Measurements from ENCODE around the gene RYR2. TPM values are rescaled to one million over a fixed set of nuclear protein-coding genes. Genes with fewer than 3 reads are reported as not detected.

Gene RYR2
- total RNA-seq, result not detected

DNA sequence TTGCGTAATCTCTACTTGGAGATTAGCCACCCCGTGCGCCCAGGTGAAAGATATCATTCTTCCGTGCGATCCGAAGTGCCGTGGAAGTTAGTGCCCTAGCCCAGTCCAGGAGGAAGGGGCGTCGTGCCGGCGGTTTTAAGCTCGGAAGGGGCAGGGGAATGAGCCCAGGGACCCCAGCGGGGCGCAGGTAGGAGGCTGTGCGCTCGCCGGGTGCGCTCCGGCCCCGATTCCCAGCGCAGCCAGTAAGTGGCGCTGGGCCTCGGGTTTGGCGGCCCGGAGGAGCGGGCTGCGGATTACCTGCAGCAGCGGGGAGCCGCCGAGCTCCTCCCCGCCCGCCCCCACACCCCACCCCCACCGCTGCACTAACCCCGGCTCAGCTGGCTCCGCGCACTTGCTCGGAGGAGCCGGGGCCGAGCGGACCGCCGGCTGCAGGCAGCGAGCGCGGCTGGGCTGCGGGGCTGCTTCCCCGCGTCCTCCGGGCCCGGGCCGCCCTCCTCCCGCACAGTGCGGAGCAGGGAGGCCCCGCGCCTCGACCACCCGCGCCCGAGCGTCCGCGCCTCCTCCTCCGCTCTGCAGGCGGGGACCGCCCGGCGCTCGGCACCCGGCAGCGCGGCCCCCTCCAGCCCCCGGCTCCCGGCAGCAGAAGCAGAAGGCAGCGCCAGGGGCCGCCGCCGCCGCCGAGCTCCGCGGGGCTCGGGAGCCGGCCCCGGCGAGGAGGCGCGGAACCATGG lies at the start of gene RYR2:
Gene RYR2, plus strand, starts transcription at position 390 of the 731 bp plus-strand sequence. Its CDS starts 338 bp downstream, at position 728.
- Mint-ChIP-seq H3K4me3 (peak within 1 kb of the TSS; percentile 48), H3K27ac (peak within 1 kb of the TSS; percentile 66), H3K9me3 (no peaks in the 10 kb centered on the region), H3K27me3 (peaks cover 49% of the 10 kb centered on the region), H3K36me3 (no peaks in the 10 kb centered on the region), H3K4me1 (peaks cover 8% of the 10 kb centered on the region)
- ATAC-seq (ENCODE audit: low read depth) (no peak), DNase-seq (peak; percentile 34)
- POLR2A ChIA-PET, result no interaction called here

DNA sequence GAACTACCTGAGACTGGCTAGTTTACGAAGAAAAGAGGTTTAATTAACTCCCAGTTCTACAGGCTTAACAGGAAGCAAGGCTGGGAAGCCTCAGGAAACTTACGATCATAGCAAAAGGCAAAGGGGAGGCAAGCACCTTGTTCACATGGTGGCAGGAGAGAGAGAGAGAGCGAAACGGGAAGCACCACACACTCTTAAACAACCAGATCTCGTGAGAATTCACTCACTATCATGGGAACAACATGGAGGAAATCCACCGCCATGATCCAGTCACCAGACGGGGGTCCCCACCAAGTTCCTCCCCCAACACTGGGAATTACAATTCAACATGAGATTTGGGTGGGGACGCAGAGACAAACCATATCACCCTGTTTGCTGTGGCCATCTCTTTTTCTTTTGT lies 49.5 kb upstream of the RYR2 start:
- Mint-ChIP-seq H3K36me3 (no peaks in the 10 kb centered on the region), H3K4me3 (no peak overlapping the region), H3K9me3 (peaks cover 5% of the 10 kb centered on the region), H3K27me3 (no peaks in the 10 kb centered on the region), H3K27ac (no peak overlapping the region), H3K4me1 (no peaks in the 10 kb centered on the region)
- no peak for DNase-seq
- POLR2A ChIA-PET, result no interaction called here
- no peak for ATAC-seq (ENCODE audit: low read depth)

DNA sequence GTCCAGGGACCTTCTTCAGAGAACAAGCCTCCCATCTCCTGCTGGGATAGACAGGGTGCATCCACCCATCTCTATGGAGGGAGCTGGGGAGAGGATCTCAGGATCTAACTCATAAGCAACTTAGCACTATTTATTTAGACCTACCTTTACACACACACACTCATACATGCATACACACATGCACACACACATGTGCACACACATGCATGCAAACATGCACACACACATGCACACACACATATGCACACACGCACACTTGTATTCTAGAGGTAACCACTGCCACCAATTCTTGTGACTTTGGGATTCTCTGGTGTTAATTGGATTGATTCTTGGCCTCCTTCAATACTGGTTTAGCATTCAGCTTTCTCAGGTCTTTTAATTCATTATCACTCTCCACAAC lies 47.5 kb upstream of the RYR2 start:
- POLR2A ChIA-PET, result no interaction called here
- H3K4me3 Mint-ChIP-seq, result no peak overlapping the region
- peaks cover 4% of the 10 kb centered on the region for H3K9me3 Mint-ChIP-seq
- no peaks in the 10 kb centered on the region for H3K36me3 Mint-ChIP-seq
- ATAC-seq (ENCODE audit: low read depth) (no peak), DNase-seq (no peak)
- H3K27me3 Mint-ChIP-seq, result no peaks in the 10 kb centered on the region
- H3K27ac Mint-ChIP-seq, result no peak overlapping the region
- no peaks in the 10 kb centered on the region for H3K4me1 Mint-ChIP-seq

DNA sequence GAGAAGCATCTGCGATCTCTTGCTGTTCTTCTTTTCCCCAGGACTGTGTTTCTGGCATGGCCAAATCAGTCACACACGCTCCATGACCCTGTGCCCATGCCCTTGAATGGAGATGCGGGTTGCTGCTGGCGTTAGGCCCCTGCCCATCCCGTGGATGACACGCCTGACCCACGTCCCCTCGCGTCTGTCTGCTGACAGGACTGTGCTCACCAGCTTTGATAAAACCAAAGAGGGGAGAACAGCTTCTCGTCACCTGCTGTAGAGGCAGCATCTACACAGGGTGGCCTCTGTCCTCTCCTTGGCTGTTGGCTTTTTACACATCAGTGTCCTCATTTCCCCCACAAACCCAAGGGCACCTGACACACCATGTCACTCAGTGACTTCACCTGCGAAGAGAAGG lies 44.6 kb upstream of the RYR2 start:
- H3K27ac Mint-ChIP-seq, result no peak overlapping the region
- H3K36me3 Mint-ChIP-seq, result no peaks in the 10 kb centered on the region
- H3K27me3 Mint-ChIP-seq, result no peaks in the 10 kb centered on the region
- H3K4me1 Mint-ChIP-seq, result no peaks in the 10 kb centered on the region
- H3K9me3 Mint-ChIP-seq, result no peaks in the 10 kb centered on the region
- H3K4me3 Mint-ChIP-seq, result no peak overlapping the region
- DNase-seq, result no peak
- ATAC-seq (ENCODE audit: low read depth), result no peak
- POLR2A ChIA-PET, result no interaction called here

DNA sequence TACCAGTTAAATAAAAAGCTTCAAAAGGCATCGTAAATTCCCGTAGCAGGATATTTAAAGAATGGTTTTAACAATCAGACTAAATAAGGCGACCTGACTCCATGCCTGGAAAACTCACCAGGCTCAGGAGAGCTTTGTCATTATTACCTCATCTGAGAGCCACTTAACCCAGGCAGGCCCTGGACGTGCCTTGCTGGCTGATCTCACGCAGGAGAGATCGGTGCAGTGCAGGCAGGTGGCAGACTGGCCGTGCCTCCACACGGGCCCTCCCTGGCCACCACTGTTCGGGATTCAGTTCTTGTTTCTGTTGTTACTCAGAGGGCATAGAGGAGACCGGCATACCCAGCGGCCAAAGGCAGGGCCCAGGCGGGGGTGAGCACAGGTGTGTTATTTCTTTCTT lies 44.1 kb upstream of the RYR2 start:
- POLR2A ChIA-PET, result no interaction called here
- Mint-ChIP-seq H3K27ac (no peak overlapping the region), H3K4me1 (no peaks in the 10 kb centered on the region), H3K27me3 (no peaks in the 10 kb centered on the region), H3K36me3 (no peaks in the 10 kb centered on the region), H3K4me3 (no peak overlapping the region), H3K9me3 (no peaks in the 10 kb centered on the region)
- DNase-seq (no peak), ATAC-seq (ENCODE audit: low read depth) (no peak)

DNA sequence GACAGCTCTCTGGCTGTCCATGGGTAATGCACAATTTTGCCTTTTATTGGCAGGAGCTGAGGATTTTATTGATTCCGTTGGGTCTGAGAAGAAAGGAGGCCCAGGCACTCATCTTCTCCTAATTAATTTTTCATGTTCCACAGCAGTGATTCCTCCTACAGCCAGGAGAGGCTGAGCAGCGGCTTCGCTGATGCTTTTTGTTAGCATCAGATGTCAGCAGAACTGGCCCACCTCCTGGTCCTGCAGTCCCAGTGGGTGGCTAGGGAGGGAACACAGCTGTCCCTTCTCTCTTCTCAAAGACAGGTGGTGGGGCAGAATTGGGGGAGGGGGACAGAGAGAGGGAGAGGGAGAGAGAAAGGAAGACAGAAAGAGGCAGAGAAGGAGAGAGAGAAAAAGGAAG lies 43.4 kb upstream of the RYR2 start:
- Mint-ChIP-seq H3K4me3 (no peak overlapping the region), H3K27me3 (no peaks in the 10 kb centered on the region), H3K4me1 (no peaks in the 10 kb centered on the region), H3K36me3 (no peaks in the 10 kb centered on the region), H3K9me3 (no peaks in the 10 kb centered on the region), H3K27ac (no peak overlapping the region)
- POLR2A ChIA-PET, result no interaction called here
- ATAC-seq (ENCODE audit: low read depth) (no peak), DNase-seq (no peak)

DNA sequence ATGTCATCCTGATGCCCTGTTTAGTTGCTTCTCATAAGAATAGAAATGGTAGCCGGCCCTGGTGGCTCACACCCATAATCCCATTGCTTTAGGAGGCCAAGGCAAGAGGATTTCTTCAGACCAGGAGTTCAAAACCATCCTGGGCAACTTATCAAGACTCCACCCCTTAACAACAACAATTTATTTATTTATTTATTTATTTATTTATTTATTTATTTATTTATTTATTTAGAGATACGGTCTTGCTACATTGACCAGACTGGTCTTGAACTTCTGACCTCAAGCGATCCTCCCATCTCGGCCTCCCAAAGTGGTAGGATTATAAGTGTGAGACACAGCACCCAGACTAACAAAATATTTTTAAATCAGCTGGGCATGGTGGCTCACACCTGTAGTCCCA lies 41.8 kb upstream of the RYR2 start:
- H3K36me3 Mint-ChIP-seq, result no peaks in the 10 kb centered on the region
- H3K4me3 Mint-ChIP-seq, result no peak overlapping the region
- no peaks in the 10 kb centered on the region for H3K9me3 Mint-ChIP-seq
- no peaks in the 10 kb centered on the region for H3K4me1 Mint-ChIP-seq
- ATAC-seq (ENCODE audit: low read depth), result no peak
- DNase-seq, result no peak
- POLR2A ChIA-PET, result no interaction called here
- H3K27me3 Mint-ChIP-seq, result no peaks in the 10 kb centered on the region
- no peak overlapping the region for H3K27ac Mint-ChIP-seq

DNA sequence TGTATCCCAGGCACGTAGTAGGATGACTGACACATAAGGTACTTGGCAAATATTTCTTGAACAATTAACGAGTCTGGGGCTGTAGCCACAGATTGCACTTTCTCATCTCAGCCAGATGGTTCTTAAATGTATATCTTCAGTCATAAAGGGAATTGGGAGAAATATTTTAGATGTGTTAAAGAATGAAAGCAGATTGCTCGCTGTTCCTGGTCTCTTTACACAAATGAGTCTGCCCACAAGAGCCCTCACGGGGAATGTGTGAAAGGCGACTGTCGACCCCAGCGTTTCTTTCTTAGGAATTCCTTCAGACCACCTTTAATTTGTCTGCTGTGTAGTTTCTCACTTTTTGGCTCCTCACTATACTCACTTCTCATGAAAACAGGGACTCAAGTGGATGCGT lies 38.5 kb upstream of the RYR2 start:
- POLR2A ChIA-PET, result no interaction called here
- Mint-ChIP-seq H3K9me3 (no peaks in the 10 kb centered on the region), H3K4me1 (no peaks in the 10 kb centered on the region), H3K36me3 (no peaks in the 10 kb centered on the region), H3K27ac (no peak overlapping the region), H3K4me3 (no peak overlapping the region), H3K27me3 (peaks cover 2% of the 10 kb centered on the region)
- DNase-seq, result no peak
- ATAC-seq (ENCODE audit: low read depth), result no peak

DNA sequence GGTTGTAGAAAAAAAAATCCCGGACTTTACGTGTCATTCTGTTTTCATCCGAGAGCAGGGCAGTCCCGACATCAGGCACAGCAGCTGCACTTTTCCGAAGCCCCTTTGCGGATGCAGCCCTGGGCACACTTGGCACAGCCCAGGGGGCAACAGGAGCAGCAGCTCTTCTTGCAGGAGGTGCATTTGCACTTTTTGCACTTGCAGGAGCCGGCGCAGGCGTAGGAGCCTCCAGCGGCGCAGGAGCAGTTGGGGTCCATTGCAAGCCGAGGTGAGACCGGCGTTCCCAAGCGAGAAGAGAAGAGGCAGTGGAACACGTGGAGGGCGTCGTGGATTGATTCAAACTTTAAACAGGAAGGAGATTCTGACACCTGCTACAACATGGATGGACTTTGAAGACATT lies 37.9 kb upstream of the RYR2 start, which contains the start of gene MT1HL1:
Gene MT1HL1, minus strand, starts transcription at position 326 of the 400 bp plus-strand sequence. Its CDS starts 69 bp downstream, at position 257.
- H3K27ac Mint-ChIP-seq, result no peak within 1 kb of the TSS
- no peaks in the 10 kb centered on the region for H3K36me3 Mint-ChIP-seq
- POLR2A ChIA-PET, result no interaction called here
- no peak for DNase-seq
- H3K27me3 Mint-ChIP-seq, result peaks cover 2% of the 10 kb centered on the region
- no peak within 1 kb of the TSS for H3K4me3 Mint-ChIP-seq
- no peaks in the 10 kb centered on the region for H3K9me3 Mint-ChIP-seq
- no peak for ATAC-seq (ENCODE audit: low read depth)
- no peaks in the 10 kb centered on the region for H3K4me1 Mint-ChIP-seq

DNA sequence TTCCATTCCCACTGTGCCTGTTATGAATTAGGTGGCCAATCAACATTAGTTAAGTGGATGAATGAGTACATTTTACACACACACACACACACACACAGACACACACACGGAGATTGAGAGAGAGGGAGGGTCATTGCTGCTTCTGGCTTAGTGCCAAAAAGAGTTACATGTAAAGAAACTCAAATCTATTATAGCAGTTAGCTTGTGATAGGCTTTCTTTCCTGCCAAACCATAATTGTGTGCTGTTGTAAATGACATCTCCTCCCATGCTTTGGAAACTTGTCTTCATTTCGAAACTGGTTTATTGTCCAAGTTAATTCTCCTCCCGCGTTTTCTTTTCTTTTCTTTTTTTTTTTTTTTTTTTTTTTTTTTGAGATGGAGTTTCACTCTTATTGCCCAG lies 36.3 kb upstream of the RYR2 start:
- Mint-ChIP-seq H3K36me3 (no peaks in the 10 kb centered on the region), H3K27ac (no peak overlapping the region), H3K27me3 (peaks cover 2% of the 10 kb centered on the region), H3K4me1 (no peaks in the 10 kb centered on the region), H3K9me3 (no peaks in the 10 kb centered on the region), H3K4me3 (no peak overlapping the region)
- no peak for ATAC-seq (ENCODE audit: low read depth)
- POLR2A ChIA-PET, result no interaction called here
- no peak for DNase-seq

DNA sequence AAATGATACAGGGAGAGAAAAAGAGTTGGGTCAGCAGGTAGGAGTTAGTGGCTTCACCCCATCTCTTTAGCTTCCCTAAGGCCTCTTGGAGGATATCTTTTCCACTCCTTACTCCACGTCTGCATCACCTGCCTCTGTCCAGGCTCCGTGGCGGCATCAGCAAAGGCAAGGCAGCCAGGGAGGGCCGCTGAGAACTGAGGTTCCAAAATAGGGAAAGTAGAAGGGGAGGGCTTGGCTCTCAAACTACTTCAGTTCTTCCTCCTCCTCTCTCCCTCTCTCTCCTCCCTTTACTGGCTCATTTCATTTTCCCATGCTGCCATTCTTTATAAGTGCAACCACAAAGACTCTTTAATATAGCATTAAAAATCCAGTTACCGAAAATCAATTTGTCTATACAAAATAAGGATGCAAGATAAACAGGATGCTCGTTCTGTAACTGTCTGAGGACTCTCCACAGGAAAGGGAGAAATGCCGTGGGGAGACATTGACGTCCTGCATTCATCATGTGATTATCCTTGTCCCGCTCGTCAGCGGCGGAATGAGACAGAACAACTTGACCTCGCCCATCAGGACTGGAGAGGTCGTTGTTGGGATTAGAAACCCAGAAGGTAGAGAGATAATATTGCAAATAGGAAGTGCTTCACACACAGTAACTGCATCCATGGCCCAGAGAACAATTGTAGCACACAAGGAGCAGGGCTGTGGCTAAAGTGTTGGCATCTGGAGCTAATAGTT lies 34.7 kb upstream of the RYR2 start:
- Mint-ChIP-seq H3K27ac (no peak overlapping the region), H3K4me3 (no peak overlapping the region), H3K27me3 (peaks cover 7% of the 10 kb centered on the region), H3K4me1 (no peaks in the 10 kb centered on the region), H3K36me3 (no peaks in the 10 kb centered on the region), H3K9me3 (no peaks in the 10 kb centered on the region)
- POLR2A ChIA-PET, result no interaction called here
- DNase-seq, result no peak
- ATAC-seq (ENCODE audit: low read depth), result no peak

DNA sequence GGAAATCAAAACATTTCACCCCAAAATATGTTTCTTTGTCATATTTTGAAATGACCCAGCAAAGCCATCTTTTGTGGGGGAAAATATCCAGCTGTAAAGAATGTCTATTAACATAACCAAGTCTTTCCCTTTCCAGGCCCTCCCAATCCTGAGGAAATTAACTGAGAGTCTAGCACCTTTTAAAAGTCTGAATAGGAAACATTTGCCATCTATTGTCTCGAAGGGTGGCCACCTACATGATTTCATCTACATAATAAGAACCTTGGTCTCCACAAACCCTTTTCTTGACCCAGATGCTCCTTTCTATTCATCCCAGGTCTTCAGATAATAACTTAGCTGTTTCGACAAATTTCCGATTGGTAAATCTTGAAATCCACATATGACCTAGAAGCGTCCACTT lies 32.4 kb upstream of the RYR2 start:
- POLR2A ChIA-PET, result no interaction called here
- no peak overlapping the region for H3K27ac Mint-ChIP-seq
- H3K27me3 Mint-ChIP-seq, result peaks cover 7% of the 10 kb centered on the region
- no peak for ATAC-seq (ENCODE audit: low read depth)
- no peaks in the 10 kb centered on the region for H3K4me1 Mint-ChIP-seq
- no peaks in the 10 kb centered on the region for H3K36me3 Mint-ChIP-seq
- H3K4me3 Mint-ChIP-seq, result no peak overlapping the region
- no peaks in the 10 kb centered on the region for H3K9me3 Mint-ChIP-seq
- no peak for DNase-seq

DNA sequence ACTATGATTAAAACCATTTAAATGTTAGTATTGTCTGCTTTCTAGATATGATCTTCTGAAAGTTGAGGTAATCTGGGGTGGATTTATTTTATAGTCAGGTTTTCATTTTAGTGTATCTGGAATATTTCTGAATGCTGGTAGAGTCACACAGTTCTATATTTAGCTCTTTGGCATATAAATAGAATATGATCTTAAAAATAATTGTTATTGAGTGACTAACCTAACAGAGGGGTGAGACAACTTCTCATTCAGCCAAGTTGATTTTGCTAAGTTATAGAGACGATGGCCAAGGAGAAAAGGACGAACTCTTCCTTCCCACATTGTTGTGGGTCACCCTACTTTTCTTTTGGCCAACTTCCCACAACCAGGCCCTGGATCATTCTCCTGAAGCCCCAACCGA lies 30.6 kb upstream of the RYR2 start:
- Mint-ChIP-seq H3K4me1 (no peaks in the 10 kb centered on the region), H3K4me3 (no peak overlapping the region), H3K36me3 (no peaks in the 10 kb centered on the region), H3K27me3 (peaks cover 7% of the 10 kb centered on the region), H3K9me3 (no peaks in the 10 kb centered on the region), H3K27ac (no peak overlapping the region)
- POLR2A ChIA-PET, result no interaction called here
- no peak for DNase-seq
- ATAC-seq (ENCODE audit: low read depth), result no peak

DNA sequence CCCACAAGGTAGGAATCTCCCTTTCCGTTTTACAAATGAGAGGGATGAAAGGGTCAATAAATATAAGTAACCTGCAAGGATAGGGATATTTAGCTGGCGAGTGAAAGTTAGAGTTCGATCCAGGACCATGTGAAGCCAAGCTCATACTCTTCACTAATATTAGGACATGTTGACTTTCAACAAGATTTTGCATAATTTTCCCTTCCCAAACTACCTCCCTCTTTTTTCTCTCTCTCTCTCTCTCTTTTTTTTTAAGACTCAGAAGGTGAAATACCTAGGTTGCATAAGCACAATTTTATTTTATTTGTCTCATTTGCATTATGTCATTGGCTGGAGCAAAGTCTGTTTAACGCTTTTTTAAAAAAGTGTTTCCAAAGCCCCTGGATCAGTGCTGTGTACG lies 29.6 kb upstream of the RYR2 start:
- H3K4me3 Mint-ChIP-seq, result no peak overlapping the region
- POLR2A ChIA-PET, result no interaction called here
- no peaks in the 10 kb centered on the region for H3K36me3 Mint-ChIP-seq
- H3K27me3 Mint-ChIP-seq, result peaks cover 9% of the 10 kb centered on the region
- DNase-seq (no peak), ATAC-seq (ENCODE audit: low read depth) (no peak)
- no peaks in the 10 kb centered on the region for H3K9me3 Mint-ChIP-seq
- no peak overlapping the region for H3K27ac Mint-ChIP-seq
- H3K4me1 Mint-ChIP-seq, result no peaks in the 10 kb centered on the region

Measured in activated naive CD8-positive, alpha-beta T cell treated with anti-CD3 and anti-CD28 coated beads, Interleukin-2, amount 10 ng/mL, durations not matched to agents 7 days and 5 days (primary cell).